GM21529 (cell line): ENCODE measurements around the gene NSMCE1.

Experiments used
- ATAC-seq: cut with Tn5 transposase; IDR thresholded peaks from one replicate; pipeline ENCODE4 v1.9.1; 2021; ENCODE audit not compliant: unreplicated experiment

NSMCE1 gene

GRCh38 chr16:27245276-27246172, 23.0 kb downstream of the NSMCE1 start:
- ATAC-seq, result no peak

- ATAC-seq, result no peak
These were observed 24.2 kb downstream of the NSMCE1 start for GRCh38 chr16:27244363-27244755.

- no peak for ATAC-seq
These were observed 24.7 kb downstream of the NSMCE1 start for GRCh38 chr16:27243725-27244362.

DNA sequence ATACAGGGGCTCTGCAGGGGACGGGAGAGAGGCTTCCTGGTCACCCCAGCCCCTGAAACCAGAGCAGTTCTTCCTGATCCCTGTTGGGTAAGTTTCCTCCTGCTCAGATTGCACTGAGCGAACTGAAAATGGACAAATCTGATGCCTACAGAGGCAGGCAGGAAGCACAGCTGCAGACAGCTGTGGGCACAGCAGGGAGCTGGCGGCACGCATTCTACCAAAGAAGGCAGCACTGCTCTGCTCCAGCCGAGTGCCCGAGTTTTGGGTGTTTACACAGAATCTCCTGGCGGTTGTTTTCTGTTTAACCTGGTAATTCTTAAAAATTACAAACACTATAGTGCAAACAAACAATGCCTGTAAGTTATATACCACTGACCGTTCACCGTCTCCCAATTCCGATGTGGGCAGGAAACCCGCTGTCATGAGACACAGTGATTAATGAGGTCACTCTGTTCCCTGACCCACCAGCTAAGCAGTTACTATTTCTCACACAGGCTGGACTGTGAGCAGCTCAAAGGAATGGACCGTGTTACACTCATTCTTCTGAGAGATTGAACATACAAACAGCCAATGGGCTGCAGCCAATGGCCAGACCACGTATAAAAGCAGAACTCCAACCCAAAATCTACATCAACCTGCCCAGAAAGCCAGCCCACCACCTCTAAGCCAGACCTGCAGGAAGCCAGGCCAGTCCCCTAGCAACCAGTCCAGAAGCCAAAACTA, 25.5 kb downstream of the NSMCE1 start:
- no peak for ATAC-seq

- no peak for ATAC-seq
These were observed 26.2 kb downstream of the NSMCE1 start for GRCh38 chr16:27242398-27242797.

GRCh38 chr16:27241658-27242057, 26.9 kb downstream of the NSMCE1 start:
- ATAC-seq, result no peak

DNA sequence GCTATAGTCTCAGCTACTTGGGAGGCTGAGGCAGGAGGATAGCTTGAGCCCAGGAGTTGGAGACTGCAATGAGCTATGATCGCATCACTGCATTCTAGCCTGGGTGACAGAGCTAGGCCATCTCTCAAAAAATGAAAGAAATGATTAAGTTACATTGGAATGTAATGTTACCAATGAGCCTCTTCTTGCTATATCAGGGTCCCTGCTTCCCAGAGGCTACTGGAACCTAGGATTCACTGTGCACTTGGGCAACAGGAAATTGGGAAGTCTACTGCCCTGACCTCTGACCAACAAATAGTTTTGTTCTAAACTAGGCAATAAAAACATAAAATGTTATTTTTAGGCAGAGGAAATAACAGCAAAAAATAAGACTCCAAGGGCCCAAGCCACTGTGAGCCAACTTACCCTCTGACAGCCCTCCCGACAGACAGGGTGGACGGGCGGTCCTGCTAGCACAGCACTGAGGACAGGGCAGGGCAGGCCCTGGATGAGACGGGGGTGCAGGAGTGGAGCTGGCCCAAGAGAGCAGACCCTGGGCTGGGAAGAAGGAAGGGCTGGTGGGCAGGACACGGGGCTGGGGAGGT, 27.5 kb downstream of the NSMCE1 start:
- ATAC-seq, result no peak

DNA sequence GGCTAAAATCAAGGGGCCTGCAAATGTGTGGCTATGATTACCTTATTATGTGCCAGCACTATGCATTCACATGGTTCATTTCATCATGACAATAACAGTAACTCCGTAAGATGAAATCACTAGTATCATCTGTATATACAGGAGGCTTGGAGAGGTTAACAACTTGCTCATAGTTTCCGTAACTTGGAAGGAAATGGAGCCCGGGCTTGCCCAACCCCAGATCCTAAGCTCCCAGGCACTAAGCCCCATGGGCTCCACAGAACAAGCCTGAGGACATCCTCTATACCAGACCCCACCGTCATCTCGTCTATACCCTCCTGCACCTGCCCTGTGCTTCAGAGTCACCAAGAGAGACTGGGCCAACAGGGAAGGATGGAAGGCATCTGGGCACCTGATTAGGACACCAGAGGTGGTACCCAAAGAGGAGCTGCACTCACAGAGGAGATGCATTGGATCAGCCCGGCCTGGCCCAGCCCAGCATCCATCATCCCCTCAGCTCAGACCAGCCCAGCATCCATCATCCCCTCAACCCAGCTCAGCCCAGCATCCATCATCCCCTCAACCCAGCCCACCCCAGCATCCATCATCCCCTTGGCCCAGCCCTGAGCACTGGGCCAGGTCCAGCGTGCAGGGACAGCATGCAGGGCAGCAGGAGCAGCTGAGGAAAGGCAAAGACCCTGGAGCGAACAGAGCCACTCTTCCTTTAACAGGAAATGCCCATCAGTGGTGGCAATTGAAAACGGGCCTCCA, 28.5 kb downstream of the NSMCE1 start:
- ATAC-seq, result no peak

DNA sequence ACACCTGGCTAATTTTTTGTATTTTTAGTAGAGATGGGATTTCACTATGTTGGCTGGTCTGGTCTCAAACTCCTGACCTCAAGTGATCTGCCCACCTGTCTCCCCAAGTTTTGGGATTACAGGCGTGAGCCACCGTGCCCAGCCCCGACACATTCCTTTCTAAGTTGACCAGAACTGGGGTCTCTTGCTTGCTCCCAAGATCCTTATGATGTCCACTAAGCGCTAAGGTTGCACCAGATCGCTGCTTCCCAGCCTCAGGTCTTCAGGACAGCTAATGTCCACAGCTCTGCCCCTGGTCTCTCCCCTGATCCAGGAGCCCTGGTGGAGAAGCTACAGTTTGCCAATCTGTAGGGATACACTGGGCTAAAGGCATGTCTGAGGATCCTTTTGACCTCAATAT, 29.5 kb downstream of the NSMCE1 start:
- ATAC-seq, result no peak

GRCh38 chr16:27238591-27238990, 30.0 kb downstream of the NSMCE1 start:
- ATAC-seq, result no peak

- no peak for ATAC-seq
These were observed 30.5 kb downstream of the NSMCE1 start for GRCh38 chr16:27238016-27238587.

GRCh38 chr16:27237219-27238015, 31.2 kb downstream of the NSMCE1 start:
- ATAC-seq, result peak; percentile 67

GRCh38 chr16:27236635-27237218, 31.8 kb downstream of the NSMCE1 start:
- ATAC-seq, result no peak

DNA sequence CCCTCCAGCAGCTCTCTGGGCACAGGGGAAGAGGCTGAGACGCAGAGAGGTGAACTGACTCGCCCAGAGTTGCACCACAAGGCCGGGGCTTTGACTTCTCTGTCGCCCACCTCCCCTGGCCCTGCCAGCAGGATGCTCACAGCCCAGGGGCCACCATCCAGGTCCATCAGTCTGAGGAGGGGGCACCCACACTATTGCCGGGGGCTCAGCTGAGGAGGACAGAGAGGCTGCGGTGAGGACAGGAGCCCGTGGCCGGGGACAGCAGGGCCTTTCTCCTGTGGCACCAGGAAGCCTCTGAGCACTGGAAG, 32.7 kb downstream of the NSMCE1 start:
- ATAC-seq, result no peak

GRCh38 chr16:27235055-27235937, 33.3 kb downstream of the NSMCE1 start:
- no peak for ATAC-seq

- no peak for ATAC-seq
These were observed 34.0 kb downstream of the NSMCE1 start for GRCh38 chr16:27234603-27235002.

DNA sequence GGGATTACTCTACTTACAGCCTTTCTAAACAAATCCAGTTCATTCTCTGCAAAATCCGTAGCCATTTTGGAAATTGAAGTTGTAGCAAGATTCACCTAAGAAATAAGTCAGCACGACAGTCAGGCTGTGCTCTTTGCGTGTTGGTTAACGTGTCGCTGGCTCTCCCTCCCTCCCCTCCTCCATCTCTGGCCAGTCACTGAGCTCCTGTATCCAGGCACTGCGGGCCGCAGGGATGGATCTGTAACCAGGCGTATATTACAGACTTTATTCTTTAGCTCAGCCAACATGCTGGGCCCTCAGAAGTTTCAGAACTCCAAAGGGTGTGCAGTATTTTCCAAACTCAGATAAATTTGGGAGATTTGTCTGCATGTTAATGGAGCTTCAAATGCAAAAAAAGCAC, 34.4 kb downstream of the NSMCE1 start:
- ATAC-seq, result no peak

GRCh38 chr16:27233731-27234130, 34.8 kb downstream of the NSMCE1 start:
- ATAC-seq, result no peak
